Sigmoid colon (tissue), 7 donors: ENCODE data around the gene ANXA2R. TPM values are rescaled to one million over a fixed set of nuclear protein-coding genes. Genes with fewer than 3 reads are reported as not detected.

Source experiments
- DNase-seq: peaks from one replicate; pipeline ENCODE4 v3.0.0-alpha.2; 2019
- H3K27ac ChIP-seq, 4 donors: fragments of 200-600 bp; sonication (generic); one replicate each; pipeline ENCODE4 v1.5.1; 2016 to 2019; ENCODE audit warnings: mild to moderate bottlenecking in 1 of 4
- H3K27me3 ChIP-seq, 3 donors: fragments of 200-600 bp; sonication (generic); one replicate each; pipeline ENCODE4 v1.5.1; 2019; ENCODE audit warnings: mild to moderate bottlenecking in 1 of 3
- H3K36me3 ChIP-seq, 4 donors: fragments of 200-600 bp; sonication (generic); one replicate each; pipeline ENCODE4 v1.5.1; 2016 to 2019
- H3K4me1 ChIP-seq, 4 donors: fragments of 200-600 bp; sonication (generic); one replicate each; pipeline ENCODE4 v1.5.1; 2017 to 2019
- H3K4me3 ChIP-seq, 4 donors: fragments of 200-600 bp; sonication (generic); one replicate each; pipeline ENCODE4 v1.5.1; 2017 to 2019; ENCODE audit warnings: mild to moderate bottlenecking in 2 of 4, moderate library complexity in 1 of 4
- H3K9me3 ChIP-seq, 4 donors: fragments of 200-600 bp in 3 of 4; sonication (generic) in 3 of 4; one replicate each; pipeline versions ENCODE4 v1.5.1 to v1.6.1; 2013 to 2019
- EP300 ChIP-seq, 4 donors: sonication (generic); formaldehyde crosslinking; IDR thresholded peaks; one replicate each; pipeline ENCODE4 v1.6.1; 2017; ENCODE audit warnings: antibody characterized with exemption in 4 of 4
- POLR2A ChIP-seq, 2 donors: fragments of 450-650 bp; IDR thresholded peaks; one replicate each; pipeline ENCODE4 v1.6.1; 2016; ENCODE audit warnings: antibody characterized with exemption in 2 of 2, mild to moderate bottlenecking in 2 of 2, moderate library complexity in 2 of 2
- POLR2AphosphoS5 ChIP-seq, 4 donors: sonication (generic); formaldehyde crosslinking; IDR thresholded peaks; one replicate each; pipeline ENCODE4 v1.6.1; 2017; ENCODE audit warnings: antibody characterized with exemption in 4 of 4
- WGBS, 2 donors: extraction: QIAGEN DNeasy Blood & Tissue Kit; methylation state at CpG; one replicate each; pipeline ENCODE4 v1.1.7; 2013; 5-methylcytosine and 5-hydroxymethylcytosine counted together
- intact Hi-C: fragments of 100-400 bp; cut with DNase I; formaldehyde crosslinking; loops from one replicate; pipeline ENCODE4 v1.15.1; 2023
- polyA plus RNA-seq, 3 donors: library from polyadenylated mRNA; stranded (reverse); fragments of 200-250 nt; gene quantifications; one replicate each; pipeline ENCODE4 v1.2.3, GENCODE V29; 2013
- total RNA-seq, 4 donors: library from RNA; depleted of rRNA; stranded (reverse); fragments of >200 nt; gene quantifications; one replicate each; pipeline ENCODE4 v1.1.0, GENCODE V29; 2016
- TF ChIP-seq, protein P1 (sequence below), 4 experiments: fragments of 450-650 bp in 3 of 4; fragments of 200-600 bp in 1 of 4; IDR thresholded peaks; one replicate each; pipeline ENCODE4 v1.5.1; 2016 to 2019; ENCODE audit warnings: antibody characterized with exemption in 4 of 4, mild to moderate bottlenecking in 3 of 4, moderate library complexity in 2 of 4
- donor health status: healthy with polysubstance abuse.
- donor health status: Bipolar disorder and iron deficiency.
- donor health status: healthy.

The ANXA2R gene
- total and polyA plus RNA-seq, 7 donors: 0.69 to 12.4 (median 3.2) TPM

DNA sequence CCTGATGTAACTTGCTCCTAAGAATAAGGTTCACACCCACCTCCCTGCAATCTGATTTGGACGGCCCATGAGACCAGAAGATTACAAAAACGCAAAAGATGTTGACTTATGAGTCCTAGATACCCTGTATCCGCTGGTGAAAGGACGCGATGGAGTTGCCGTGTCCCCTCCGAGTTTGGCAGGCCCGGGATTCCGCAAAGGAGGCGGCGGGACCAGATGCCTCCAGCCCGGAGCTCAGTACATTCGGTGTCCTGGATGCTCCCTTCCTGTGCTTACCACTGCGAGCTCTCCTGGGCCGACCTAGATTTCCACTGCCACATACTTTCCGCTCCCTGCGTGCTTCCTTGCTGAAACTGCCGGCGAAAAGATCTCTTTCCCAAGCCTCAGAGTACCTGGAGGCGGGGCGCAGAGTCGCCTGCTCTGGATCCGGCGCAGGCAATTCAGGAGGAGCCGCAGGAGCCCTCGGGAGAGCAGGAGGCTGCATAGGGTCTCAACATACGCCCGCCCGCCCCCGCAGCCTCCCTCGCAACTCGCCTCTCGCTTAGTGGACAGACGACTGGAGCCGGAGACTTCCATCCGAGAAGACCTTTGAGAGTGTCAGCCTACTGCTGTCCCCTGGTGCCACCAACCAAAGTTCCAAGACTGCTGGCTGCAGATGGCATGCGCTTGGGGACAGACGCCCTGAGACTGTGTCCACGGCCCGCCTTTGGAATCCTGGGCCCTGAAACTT, 39.8 kb downstream of the ANXA2R start:
- 10 to 18% methylated on average over 40 of the region's 40 CpGs for WGBS, 2 donors
- Histone ChIP-seq H3K27me3 (peaks cover 21 to 100% (median 68%) of the 10 kb centered on the region in 3 donors), H3K27ac (no peak overlapping the region), H3K4me3 (peak overlapping the region in 1 of 4 donors; percentile 25), H3K36me3 (no peaks in the 10 kb centered on the region), H3K9me3 (no peaks in the 10 kb centered on the region), H3K4me1 (peaks cover 0 to 13% (median 9%) of the 10 kb centered on the region in 4 donors)
- DNase-seq: no peak
- intact Hi-C loops: no loop called here
- TF ChIP-seq POLR2A (IDR thresholded peaks at IDR 0.05): no peak
- TF ChIP-seq, protein P1, sequence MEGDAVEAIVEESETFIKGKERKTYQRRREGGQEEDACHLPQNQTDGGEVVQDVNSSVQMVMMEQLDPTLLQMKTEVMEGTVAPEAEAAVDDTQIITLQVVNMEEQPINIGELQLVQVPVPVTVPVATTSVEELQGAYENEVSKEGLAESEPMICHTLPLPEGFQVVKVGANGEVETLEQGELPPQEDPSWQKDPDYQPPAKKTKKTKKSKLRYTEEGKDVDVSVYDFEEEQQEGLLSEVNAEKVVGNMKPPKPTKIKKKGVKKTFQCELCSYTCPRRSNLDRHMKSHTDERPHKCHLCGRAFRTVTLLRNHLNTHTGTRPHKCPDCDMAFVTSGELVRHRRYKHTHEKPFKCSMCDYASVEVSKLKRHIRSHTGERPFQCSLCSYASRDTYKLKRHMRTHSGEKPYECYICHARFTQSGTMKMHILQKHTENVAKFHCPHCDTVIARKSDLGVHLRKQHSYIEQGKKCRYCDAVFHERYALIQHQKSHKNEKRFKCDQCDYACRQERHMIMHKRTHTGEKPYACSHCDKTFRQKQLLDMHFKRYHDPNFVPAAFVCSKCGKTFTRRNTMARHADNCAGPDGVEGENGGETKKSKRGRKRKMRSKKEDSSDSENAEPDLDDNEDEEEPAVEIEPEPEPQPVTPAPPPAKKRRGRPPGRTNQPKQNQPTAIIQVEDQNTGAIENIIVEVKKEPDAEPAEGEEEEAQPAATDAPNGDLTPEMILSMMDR (IDR thresholded peaks at IDR 0.05): no peak
- no peak for TF ChIP-seq POLR2AphosphoS5 (IDR thresholded peaks at IDR 0.05)
- TF ChIP-seq EP300 (IDR thresholded peaks at IDR 0.05): no peak

- WGBS, 2 donors: 12 to 15% methylated on average over 10 of the region's 10 CpGs
Observed at GRCh38 chr5:42995360-42995751, 44.8 kb downstream of the ANXA2R start.

GRCh38 chr5:42994555-42995359, 45.4 kb downstream of the ANXA2R start:
- H3K4me1 ChIP-seq: peaks cover 0 to 28% (median 16%) of the 10 kb centered on the region in 4 donors
- peak; percentile 90 for DNase-seq
- H3K27me3 ChIP-seq: peaks cover 47 to 100% (median 89%) of the 10 kb centered on the region in 3 donors
- TF ChIP-seq, protein P1 (IDR thresholded peaks at IDR 0.05): peak; percentile 57 to 86 (median 81)
- peak in 3 of 4 donors; percentile 64 to 79 (median 71) for TF ChIP-seq POLR2AphosphoS5 (IDR thresholded peaks at IDR 0.05)
- no peak for TF ChIP-seq POLR2A (IDR thresholded peaks at IDR 0.05)
- TF ChIP-seq EP300 (IDR thresholded peaks at IDR 0.05): no peak
- intact Hi-C loops: loop anchor here (2.0 to 10.0 kb wide), 5 partner anchors 46 to 320 kb away; partner anchors contain the start of genes ANXA2R, HMGCS1 and ZNF131
- H3K9me3 ChIP-seq: peaks cover 0 to 3% (median 0%) of the 10 kb centered on the region in 4 donors
- H3K4me3 ChIP-seq: peak overlapping the region in 3 of 4 donors; percentile 27 to 53 (median 31)
- 2 to 6% methylated on average over 52 of the region's 52 CpGs for WGBS, 2 donors
- peak overlapping the region; percentile 61 to 88 (median 73) for H3K27ac ChIP-seq
- no peaks in the 10 kb centered on the region for H3K36me3 ChIP-seq

More at GRCh38 chr5:42995360-42995751, 44.8 kb downstream of the ANXA2R start:
- intact Hi-C loops: loop anchor here (2.0 to 10.0 kb wide), 4 partner anchors 45 to 319 kb away; partner anchors contain the start of genes ANXA2R, HMGCS1 and ZNF131
- no peaks in the 10 kb centered on the region for H3K36me3 ChIP-seq
- peaks cover 0 to 3% (median 0%) of the 10 kb centered on the region in 4 donors for H3K9me3 ChIP-seq
- peak overlapping the region in 2 of 4 donors; percentile 4 to 53 for H3K4me3 ChIP-seq
- H3K4me1 ChIP-seq: peaks cover 0 to 34% (median 22%) of the 10 kb centered on the region in 4 donors
- peak overlapping the region; percentile 34 to 88 (median 69) for H3K27ac ChIP-seq
- TF ChIP-seq POLR2AphosphoS5 (IDR thresholded peaks at IDR 0.05) (no peak), EP300 (IDR thresholded peaks at IDR 0.05) (no peak), POLR2A (IDR thresholded peaks at IDR 0.05) (no peak)
- TF ChIP-seq, protein P1 (IDR thresholded peaks at IDR 0.05): no peak
- DNase-seq: no peak
- H3K27me3 ChIP-seq: peaks cover 53 to 100% (median 89%) of the 10 kb centered on the region in 3 donors

DNA sequence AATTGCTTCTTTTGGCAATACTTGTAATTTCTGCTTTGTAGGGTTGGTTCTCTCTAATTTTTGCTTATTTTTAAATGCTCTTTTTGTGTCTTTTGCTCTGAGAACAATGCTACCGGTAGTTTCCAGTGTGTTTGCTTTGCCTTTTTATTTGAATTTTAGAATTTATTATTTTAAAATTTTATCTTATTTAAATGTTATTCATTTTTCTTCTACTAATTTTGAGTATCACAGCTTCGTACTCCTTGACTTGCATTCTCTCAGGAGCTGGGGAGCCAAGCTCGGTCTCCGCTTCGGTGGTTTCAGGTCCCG, 45.9 kb downstream of the ANXA2R start:
- peaks cover 46 to 100% (median 90%) of the 10 kb centered on the region in 3 donors for H3K27me3 ChIP-seq
- intact Hi-C loops: loop anchor here (2.0 to 10.0 kb wide), 4 partner anchors 47 to 321 kb away; partner anchors contain the start of genes ANXA2R and HMGCS1
- DNase-seq: no peak
- H3K9me3 ChIP-seq: peaks cover 0 to 3% (median 0%) of the 10 kb centered on the region in 4 donors
- H3K4me3 ChIP-seq: peak overlapping the region; percentile 10 to 53 (median 29)
- TF ChIP-seq, protein P1 (IDR thresholded peaks at IDR 0.05): no peak
- no peak for TF ChIP-seq POLR2AphosphoS5 (IDR thresholded peaks at IDR 0.05)
- no peak for TF ChIP-seq POLR2A (IDR thresholded peaks at IDR 0.05)
- TF ChIP-seq EP300 (IDR thresholded peaks at IDR 0.05): no peak
- H3K36me3 ChIP-seq: no peaks in the 10 kb centered on the region
- peaks cover 0 to 28% (median 16%) of the 10 kb centered on the region in 4 donors for H3K4me1 ChIP-seq
- 12 to 33% methylated on average over 6 of the region's 6 CpGs for WGBS, 2 donors
- H3K27ac ChIP-seq: peak overlapping the region; percentile 61 to 88 (median 73)
